Activated naive CD8-positive, alpha-beta T cell (primary cell): Measurements from ENCODE around the gene SEPTIN3.

Source experiments
- H3K27ac Mint-ChIP-seq: one replicate; pipeline ENCODE4 v1.8.0; 2021; ENCODE audit warnings: mixed read lengths
- H3K27me3 Mint-ChIP-seq: one replicate; pipeline ENCODE4 v1.8.0; 2021; ENCODE audit warnings: mixed read lengths
- H3K36me3 Mint-ChIP-seq: one replicate; pipeline ENCODE4 v1.8.0; 2021; ENCODE audit warnings: mixed read lengths
- H3K4me1 Mint-ChIP-seq: one replicate; pipeline ENCODE4 v1.8.0; 2021; ENCODE audit warnings: low read depth, mixed read lengths
- H3K4me3 Mint-ChIP-seq: one replicate; pipeline ENCODE4 v1.8.0; 2021; ENCODE audit warnings: mild to moderate bottlenecking, mixed read lengths
- H3K9me3 Mint-ChIP-seq: one replicate; pipeline ENCODE4 v1.8.0; 2021; ENCODE audit warnings: low read depth, mixed read lengths

Gene SEPTIN3

GRCh38 chr22:41957941-41958556 is 11.2 kb upstream of the SEPTIN3 start:
- H3K4me1 Mint-ChIP-seq: peaks cover 3% of the 10 kb centered on the region
- H3K36me3 Mint-ChIP-seq: no peaks in the 10 kb centered on the region
- H3K27me3 Mint-ChIP-seq: no peaks in the 10 kb centered on the region
- no peak overlapping the region for H3K27ac Mint-ChIP-seq
- H3K9me3 Mint-ChIP-seq: no peaks in the 10 kb centered on the region
- H3K4me3 Mint-ChIP-seq: no peak overlapping the region

GRCh38 chr22:41963453-41964111 is 5.7 kb upstream of the SEPTIN3 start:
- H3K36me3 Mint-ChIP-seq: no peaks in the 10 kb centered on the region
- H3K9me3 Mint-ChIP-seq: no peaks in the 10 kb centered on the region
- no peaks in the 10 kb centered on the region for H3K27me3 Mint-ChIP-seq
- H3K4me3 Mint-ChIP-seq: no peak overlapping the region
- no peak overlapping the region for H3K27ac Mint-ChIP-seq
- no peaks in the 10 kb centered on the region for H3K4me1 Mint-ChIP-seq

GRCh38 chr22:41964112-41964491 is 5.1 kb upstream of the SEPTIN3 start:
- Mint-ChIP-seq H3K36me3 (no peaks in the 10 kb centered on the region), H3K4me3 (no peak overlapping the region), H3K27ac (no peak overlapping the region), H3K4me1 (no peaks in the 10 kb centered on the region), H3K9me3 (no peaks in the 10 kb centered on the region), H3K27me3 (no peaks in the 10 kb centered on the region)

- no peaks in the 10 kb centered on the region for H3K9me3 Mint-ChIP-seq
- no peak overlapping the region for H3K27ac Mint-ChIP-seq
- H3K4me3 Mint-ChIP-seq: no peak overlapping the region
- H3K4me1 Mint-ChIP-seq: no peaks in the 10 kb centered on the region
- H3K36me3 Mint-ChIP-seq: no peaks in the 10 kb centered on the region
- H3K27me3 Mint-ChIP-seq: no peaks in the 10 kb centered on the region
These were observed 3.0 kb upstream of the SEPTIN3 start for GRCh38 chr22:41966225-41966606.

GRCh38 chr22:41966607-41967240 is 2.5 kb upstream of the SEPTIN3 start:
- H3K4me1 Mint-ChIP-seq: no peaks in the 10 kb centered on the region
- no peaks in the 10 kb centered on the region for H3K36me3 Mint-ChIP-seq
- no peaks in the 10 kb centered on the region for H3K9me3 Mint-ChIP-seq
- H3K4me3 Mint-ChIP-seq: no peak overlapping the region
- no peaks in the 10 kb centered on the region for H3K27me3 Mint-ChIP-seq
- H3K27ac Mint-ChIP-seq: no peak overlapping the region

DNA sequence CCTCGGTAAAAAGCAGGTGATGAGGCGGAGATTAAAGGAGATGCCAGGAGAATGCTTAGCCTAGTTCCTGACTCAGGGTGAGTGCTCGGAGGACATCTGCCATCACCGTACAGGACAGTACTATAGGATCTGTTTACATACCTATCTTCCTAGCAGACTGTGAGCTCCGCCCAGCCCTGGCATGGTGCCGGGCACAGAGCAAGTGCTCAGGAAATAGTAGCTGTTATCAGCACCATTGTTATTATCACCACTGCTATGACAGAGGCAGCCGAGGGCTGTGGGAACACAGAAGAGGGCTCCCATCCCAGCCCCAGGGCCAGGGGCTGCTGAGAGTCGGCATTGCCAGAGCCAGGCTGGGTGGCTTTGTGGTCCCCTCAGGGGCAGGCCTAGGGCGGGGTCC is 642 bp upstream of the SEPTIN3 start:
- Mint-ChIP-seq H3K4me3 (no peak overlapping the region), H3K36me3 (no peaks in the 10 kb centered on the region), H3K9me3 (no peaks in the 10 kb centered on the region), H3K27ac (no peak overlapping the region), H3K27me3 (peaks cover 8% of the 10 kb centered on the region), H3K4me1 (no peaks in the 10 kb centered on the region)

DNA sequence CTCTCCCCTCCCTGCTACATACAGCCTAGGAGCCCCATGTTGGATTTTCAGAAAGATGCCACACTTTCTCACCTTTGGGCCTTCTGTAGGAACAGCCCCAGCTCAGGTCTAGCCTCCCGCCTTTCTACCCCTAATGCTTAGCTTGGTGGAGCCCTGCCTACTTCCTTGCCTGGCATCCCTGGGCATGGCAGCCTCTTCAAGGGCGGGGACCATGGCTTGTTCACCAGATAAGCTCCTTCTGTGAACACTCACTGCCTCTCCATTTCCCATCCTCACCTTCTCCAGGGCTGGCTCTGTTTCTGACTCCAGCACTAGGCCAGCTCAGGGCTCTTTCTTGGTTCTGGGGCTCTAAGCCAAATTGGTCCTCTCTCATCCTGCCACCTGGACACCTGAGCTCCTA is 1.4 kb downstream of the SEPTIN3 start:
- Mint-ChIP-seq H3K4me1 (no peaks in the 10 kb centered on the region), H3K27ac (no peak overlapping the region), H3K36me3 (no peaks in the 10 kb centered on the region), H3K27me3 (peaks cover 13% of the 10 kb centered on the region), H3K4me3 (no peak overlapping the region), H3K9me3 (no peaks in the 10 kb centered on the region)

DNA sequence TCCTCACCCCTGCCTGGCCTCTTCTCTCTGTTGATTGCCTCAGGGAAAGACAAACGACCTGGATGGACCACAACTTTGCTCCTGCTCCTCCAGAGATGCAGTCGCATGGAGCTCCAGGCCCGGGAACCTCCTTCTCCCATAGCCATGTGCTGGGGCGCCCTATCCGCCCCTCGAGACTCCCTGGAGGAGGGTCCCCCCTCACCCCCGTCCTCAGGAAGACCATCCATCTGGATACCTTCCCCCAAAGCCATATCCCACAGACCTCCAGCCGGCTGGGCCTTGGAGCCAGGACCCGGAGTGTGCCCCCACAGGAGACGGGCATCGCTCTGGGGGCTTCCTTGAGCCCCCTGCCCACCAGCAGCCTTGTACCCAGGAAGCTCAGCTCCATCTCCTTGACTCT is 2.2 kb downstream of the SEPTIN3 start:
- Mint-ChIP-seq H3K4me1 (peaks cover 6% of the 10 kb centered on the region), H3K27me3 (peaks cover 19% of the 10 kb centered on the region), H3K4me3 (no peak overlapping the region), H3K9me3 (no peaks in the 10 kb centered on the region), H3K36me3 (no peaks in the 10 kb centered on the region), H3K27ac (no peak overlapping the region)

DNA sequence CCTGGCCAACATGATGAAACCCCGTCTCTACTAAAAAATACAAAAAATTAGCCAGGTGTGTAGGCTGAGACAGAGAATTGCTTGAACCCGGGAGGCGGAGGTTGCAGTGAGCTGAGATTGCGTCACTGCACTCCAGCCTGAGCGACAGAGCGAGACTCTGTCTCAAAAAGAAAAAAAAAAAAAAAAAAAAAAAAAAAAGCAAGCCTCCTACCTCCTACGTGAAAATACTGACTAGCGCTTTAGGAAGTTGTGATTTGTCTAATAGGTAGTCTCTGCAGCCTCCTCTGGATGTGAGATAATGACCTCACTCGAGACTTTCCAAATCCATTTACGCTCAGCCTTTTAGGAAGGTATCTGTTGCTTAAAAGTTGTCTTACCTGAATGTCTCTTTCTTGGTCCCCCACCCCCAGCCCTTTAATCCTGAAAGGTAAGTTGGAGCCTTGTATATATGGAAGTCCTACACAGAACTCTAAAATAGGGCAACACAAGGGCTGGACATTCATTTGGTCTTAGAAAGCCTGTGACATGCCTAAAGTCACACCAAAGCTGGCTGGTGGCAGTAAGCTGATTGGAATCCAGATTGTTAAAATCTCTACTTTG is 5.5 kb downstream of the SEPTIN3 start:
- Mint-ChIP-seq H3K27ac (no peak overlapping the region), H3K4me3 (no peak overlapping the region), H3K9me3 (no peaks in the 10 kb centered on the region)

DNA sequence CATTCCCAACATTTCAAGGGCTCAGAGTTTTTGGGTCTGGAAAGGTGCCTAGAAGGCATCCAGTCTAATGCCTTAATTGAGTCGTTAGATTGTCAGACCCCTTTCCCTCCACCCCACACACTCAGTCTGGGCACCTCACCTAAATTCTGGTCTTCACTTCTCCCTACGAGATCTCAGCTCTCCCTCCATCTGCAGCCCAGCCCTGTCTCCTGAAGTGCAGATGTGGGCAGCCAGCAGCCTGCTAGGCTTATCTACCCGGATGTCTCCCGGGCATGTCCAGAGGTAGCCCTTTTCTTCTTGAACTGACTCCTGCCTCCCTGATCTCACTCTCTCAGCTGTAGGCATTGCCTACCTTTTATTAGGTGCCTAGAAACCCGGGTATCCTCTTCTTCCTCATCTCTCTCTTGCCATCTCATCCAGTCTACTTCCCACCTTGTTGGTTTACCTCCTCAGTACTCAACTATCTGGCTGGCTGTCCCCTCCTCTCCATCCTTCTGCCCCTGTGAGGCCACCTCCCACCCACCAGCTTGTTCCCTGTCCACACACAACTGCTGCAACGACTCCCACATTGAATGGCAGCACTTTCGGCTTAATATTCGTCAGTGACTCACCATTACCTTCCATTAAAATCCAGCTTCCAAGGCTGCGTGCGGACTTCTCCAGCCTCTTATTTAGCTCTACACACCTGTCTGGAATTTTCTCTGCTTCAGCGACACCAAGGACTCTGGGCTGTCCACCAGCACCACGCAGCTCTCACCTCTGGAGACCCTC is 6.2 kb downstream of the SEPTIN3 start:
- Mint-ChIP-seq H3K36me3 (no peaks in the 10 kb centered on the region), H3K27me3 (peaks cover 23% of the 10 kb centered on the region), H3K4me1 (peaks cover 6% of the 10 kb centered on the region), H3K9me3 (no peaks in the 10 kb centered on the region), H3K27ac (no peak overlapping the region), H3K4me3 (peak overlapping the region; percentile 79)

More for the DNA sequence above, 5.5 kb downstream of the SEPTIN3 start:
- Mint-ChIP-seq H3K36me3 (no peaks in the 10 kb centered on the region), H3K27me3 (peaks cover 23% of the 10 kb centered on the region), H3K4me1 (peaks cover 6% of the 10 kb centered on the region)

DNA sequence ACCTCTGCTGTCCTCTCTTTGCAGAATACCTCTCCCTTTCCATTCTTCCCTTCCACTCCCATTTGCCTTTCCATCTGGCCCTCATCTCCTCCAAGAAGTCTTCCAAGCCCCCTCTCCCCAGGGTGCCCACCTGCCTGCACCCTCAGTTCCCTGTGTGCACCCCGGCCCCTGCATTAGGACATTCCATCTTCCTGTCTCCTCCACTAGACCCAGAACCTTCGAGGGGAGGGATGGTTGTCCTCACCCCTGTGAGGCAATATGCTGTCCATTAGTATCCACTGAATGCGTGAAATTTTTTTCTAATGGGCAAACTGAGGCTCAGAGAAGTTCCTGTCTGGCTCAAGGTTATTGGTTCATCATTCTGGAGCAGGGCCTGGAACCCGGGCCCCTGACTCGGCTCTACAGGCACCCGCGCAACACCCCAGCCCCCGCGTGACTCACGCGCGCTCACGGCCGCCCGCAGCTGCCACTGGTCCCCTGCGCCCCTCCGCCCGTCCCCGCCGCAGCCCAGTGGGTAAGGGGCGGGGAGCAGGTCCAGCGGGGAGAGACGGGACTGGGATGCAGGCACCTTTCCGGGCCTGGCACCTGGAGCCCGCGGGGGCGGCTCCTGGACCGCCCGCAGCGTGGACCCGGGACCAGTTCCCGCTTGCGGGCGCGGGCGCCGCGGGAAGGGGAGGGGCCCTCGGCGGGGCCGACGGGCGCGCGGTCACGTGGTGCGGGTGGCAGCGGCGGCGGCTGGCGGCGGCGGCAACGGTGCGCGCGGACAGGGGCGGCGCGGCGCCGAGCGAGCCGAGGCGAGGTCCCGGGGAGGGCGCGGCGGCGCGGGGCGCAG is 7.0 kb downstream of the SEPTIN3 start:
- H3K36me3 Mint-ChIP-seq: no peaks in the 10 kb centered on the region

DNA sequence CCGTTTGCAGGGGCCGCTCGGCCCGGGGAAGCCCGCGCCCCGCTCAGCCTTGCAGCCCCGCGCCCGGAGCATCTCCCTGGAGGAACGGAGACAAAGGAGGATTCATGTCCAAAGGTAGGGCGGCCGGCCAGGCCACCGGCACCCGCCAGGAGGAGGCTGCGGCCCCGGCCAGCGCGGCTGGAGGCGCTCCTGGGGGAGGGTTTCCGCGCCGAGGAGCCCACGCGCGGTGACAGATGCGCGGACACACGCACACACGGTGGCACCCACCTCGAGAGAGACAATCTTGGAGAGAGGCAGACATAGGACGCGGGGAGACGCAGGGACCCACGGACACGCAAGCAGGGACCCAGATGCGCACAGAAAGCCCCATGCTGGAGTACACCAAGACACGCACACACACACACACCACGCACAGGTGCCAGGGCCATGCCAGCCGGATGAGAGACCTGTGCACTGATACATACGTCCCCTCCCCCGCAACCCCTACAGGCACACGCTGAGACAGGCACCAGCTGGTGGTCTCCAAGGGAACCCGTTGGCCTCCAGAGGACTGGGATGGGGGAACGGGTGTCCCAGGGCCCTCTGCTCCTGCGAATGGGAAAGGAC is 7.8 kb downstream of the SEPTIN3 start:
- H3K9me3 Mint-ChIP-seq: no peaks in the 10 kb centered on the region
- no peaks in the 10 kb centered on the region for H3K36me3 Mint-ChIP-seq
- H3K4me1 Mint-ChIP-seq: peaks cover 6% of the 10 kb centered on the region
- peak overlapping the region; percentile 57 for H3K4me3 Mint-ChIP-seq
- H3K27me3 Mint-ChIP-seq: peaks cover 23% of the 10 kb centered on the region
- no peak overlapping the region for H3K27ac Mint-ChIP-seq

More for the DNA sequence above, 7.0 kb downstream of the SEPTIN3 start:
- H3K27ac Mint-ChIP-seq: no peak overlapping the region
- no peaks in the 10 kb centered on the region for H3K9me3 Mint-ChIP-seq
- peaks cover 23% of the 10 kb centered on the region for H3K27me3 Mint-ChIP-seq
- peak overlapping the region; percentile 79 for H3K4me3 Mint-ChIP-seq
- H3K4me1 Mint-ChIP-seq: peaks cover 6% of the 10 kb centered on the region

DNA sequence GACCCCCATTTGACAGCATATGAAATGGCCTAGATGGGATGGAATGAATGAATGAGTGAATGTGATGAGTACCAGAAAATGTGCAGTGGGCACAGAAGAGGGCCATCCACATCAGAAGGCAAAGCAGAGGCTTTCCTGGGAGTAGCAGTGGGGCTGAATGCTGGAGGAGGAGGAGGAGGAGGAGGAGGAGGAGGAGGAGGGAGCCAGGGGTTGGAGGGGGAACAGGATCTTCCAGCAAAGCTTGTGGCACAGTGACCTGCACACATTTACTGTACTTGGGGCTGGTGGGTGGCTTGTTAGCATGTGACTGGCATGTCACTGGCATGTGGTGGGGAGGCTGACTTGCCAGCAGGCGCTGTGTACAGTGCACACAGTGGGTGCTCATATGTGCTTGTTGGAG is 9.5 kb downstream of the SEPTIN3 start:
- H3K36me3 Mint-ChIP-seq: no peaks in the 10 kb centered on the region
- H3K27ac Mint-ChIP-seq: no peak overlapping the region
- H3K9me3 Mint-ChIP-seq: no peaks in the 10 kb centered on the region
- H3K4me3 Mint-ChIP-seq: no peak overlapping the region
- H3K27me3 Mint-ChIP-seq: peaks cover 15% of the 10 kb centered on the region
- peaks cover 6% of the 10 kb centered on the region for H3K4me1 Mint-ChIP-seq
